Endothelial cell of umbilical vein (primary cell): ENCODE measurements around the gene MACO1. TPM values are rescaled to one million over a fixed set of nuclear protein-coding genes. Genes with fewer than 3 reads are reported as not detected.

Experiments
- BruUV-seq: library from RNA; stranded (reverse); fragments of 400-500 nt; replicated peaks from 2 replicates; lab custom pipeline; 2021; lab: Mats Ljungman, UMichigan
- CTCF ChIA-PET: fragments of 300-600, 350-600 bp; sonication (Branson Sonifier 250); formaldehyde crosslinking; loops from one replicate; lab custom pipeline; 2021; ENCODE audit warnings: antibody characterized with exemption, inconsistent platforms; lab: Charles Lee
- POLR2A ChIA-PET: fragments of 300-600, 350-600 bp; sonication (Branson Sonifier 250); formaldehyde crosslinking; loops from one replicate; lab custom pipeline; 2021; ENCODE audit warnings: antibody characterized with exemption, inconsistent platforms; lab: Charles Lee
- DNase-seq: peaks from one replicate; pipeline ENCODE4 v3.0.0-alpha.2; 2011; ENCODE audit warnings: low read depth, low spot score
- FAIRE-seq: peaks from 2 replicates; lab custom pipeline; 2011; peaks lifted over from hg19 to GRCh38; lab: Jason Lieb, UNC
- H2AFZ ChIP-seq: 2 replicates; pipeline ENCODE4 v1.6.0; 2012; ENCODE audit warnings: low read depth, low read length, control low read depth, inconsistent platforms
- H3K27ac ChIP-seq: 2 replicates; pipeline ENCODE4 v1.5.1; 2011; ENCODE audit warnings: low read depth, mild to moderate bottlenecking, control low read depth, low read length, moderate library complexity; ENCODE audit not compliant: insufficient read depth
- H3K27me3 ChIP-seq, 2 experiments: 2 replicates each; pipeline versions ENCODE4 v1.6.0 to v1.6.1; 2011; ENCODE audit warnings: low read length in 2 of 2, mixed read lengths in 1 of 2; ENCODE audit not compliant: control insufficient read depth in 2 of 2, insufficient read depth in 2 of 2
- H3K36me3 ChIP-seq, 2 experiments: 2 replicates in 1 of 2; 3 replicates in 1 of 2; pipeline ENCODE4 v1.5.1; 2011; ENCODE audit warnings: low read length in 2 of 2, mild to moderate bottlenecking in 1 of 2, moderate library complexity in 1 of 2; ENCODE audit not compliant: control insufficient read depth in 2 of 2, insufficient read depth in 2 of 2; ENCODE audit errors: extremely low read depth in 1 of 2
- H3K4me1 ChIP-seq: 3 replicates; pipeline ENCODE4 v1.5.1; 2011; ENCODE audit warnings: mild to moderate bottlenecking, low read length; ENCODE audit not compliant: control insufficient read depth, insufficient read depth; ENCODE audit errors: extremely low read depth
- H3K4me2 ChIP-seq: 2 replicates; pipeline ENCODE4 v1.6.1; 2011; ENCODE audit warnings: low read length, control low read depth, mixed read lengths; ENCODE audit not compliant: insufficient read depth
- H3K4me3 ChIP-seq, 3 experiments: fragments of 200-600 bp in 1 of 3; sonication (generic), shearing (Covaris generic) in 1 of 3; replicated peaks in 1 of 3; 2 replicates each; pipeline ENCODE4 v1.5.1; 2011 to 2016; ENCODE audit warnings: control low read depth in 3 of 3, low read length in 3 of 3, mild to moderate bottlenecking in 2 of 3, inconsistent platforms in 1 of 3, low read depth in 1 of 3, moderate library complexity in 1 of 3; ENCODE audit not compliant: insufficient read depth in 1 of 3
- H3K79me2 ChIP-seq: 2 replicates; pipeline ENCODE4 v1.6.0; 2012; ENCODE audit warnings: low read length, inconsistent platforms; ENCODE audit not compliant: control insufficient read depth, insufficient read depth
- H3K9ac ChIP-seq: replicated peaks from 2 replicates; pipeline ENCODE3; 2011; ENCODE audit warnings: low read length, control low read depth; ENCODE audit not compliant: insufficient read depth; ENCODE audit errors: extremely low read depth
- H3K9me1 ChIP-seq: replicated peaks from 3 replicates; pipeline ENCODE4 v1.6.0; 2011; ENCODE audit warnings: mild to moderate bottlenecking, low read length; ENCODE audit not compliant: control insufficient read depth, insufficient read depth; ENCODE audit errors: extremely low read depth
- H3K9me3 ChIP-seq: replicated peaks from 2 replicates; pipeline ENCODE4 v1.5.1; 2012; ENCODE audit warnings: low read length, inconsistent platforms; ENCODE audit not compliant: control insufficient read depth, insufficient read depth
- H4K20me1 ChIP-seq: replicated peaks from 2 replicates; pipeline ENCODE3; 2011; ENCODE audit warnings: mild to moderate bottlenecking, low read length; ENCODE audit not compliant: control insufficient read depth, insufficient read depth; ENCODE audit errors: extremely low read depth
- CTCF ChIP-seq, 2 donors: IDR thresholded peaks; 1 replicate in 1 of 2; 2 replicates in 1 of 2; pipeline ENCODE4 v1.5.1; 2011; ENCODE audit warnings: low read length in 2 of 2, mild to moderate bottlenecking in 2 of 2, moderate library complexity in 2 of 2, control low read depth in 1 of 2, inconsistent platforms in 1 of 2, low read depth in 1 of 2; ENCODE audit not compliant: insufficient read depth in 1 of 2; ENCODE audit errors: extremely low read depth in 1 of 2
- EZH2 ChIP-seq: IDR thresholded peaks from 2 replicates; pipeline ENCODE4 v1.6.1; 2012; ENCODE audit warnings: borderline replicate concordance, low read depth, mild to moderate bottlenecking, moderate library complexity, low read length, inconsistent platforms; ENCODE audit not compliant: severe bottlenecking
- FOS ChIP-seq: IDR thresholded peaks from 2 replicates; pipeline ENCODE4 v1.6.1; 2011; ENCODE audit warnings: mild to moderate bottlenecking, low read length, moderate library complexity, borderline replicate concordance; ENCODE audit not compliant: insufficient read depth
- GATA2 ChIP-seq: IDR thresholded peaks from 2 replicates; pipeline ENCODE4 v1.7.0; 2011; ENCODE audit warnings: low read depth, mild to moderate bottlenecking, moderate library complexity, mixed read lengths, low read length; ENCODE audit not compliant: insufficient read length, insufficient read depth
- JUN ChIP-seq: IDR thresholded peaks from 2 replicates; pipeline ENCODE4 v1.6.1; 2011; ENCODE audit warnings: borderline replicate concordance, low read depth; ENCODE audit not compliant: insufficient read length, insufficient read depth
- MAX ChIP-seq: IDR thresholded peaks from 2 replicates; pipeline ENCODE4 v1.6.1; 2011; ENCODE audit not compliant: insufficient read depth, insufficient read length
- MYC ChIP-seq: IDR thresholded peaks from one replicate; pipeline ENCODE4 v1.6.1; 2011; ENCODE audit warnings: mild to moderate bottlenecking, low read depth, low read length
- POLR2A ChIP-seq: IDR thresholded peaks from 2 replicates; pipeline ENCODE4 v1.6.1; 2012; ENCODE audit warnings: low read depth, mild to moderate bottlenecking, control low read depth, low read length
- POLR2AphosphoS5 ChIP-seq: IDR thresholded peaks from 2 replicates; pipeline ENCODE4 v1.6.1; 2012; ENCODE audit warnings: low read depth, mild to moderate bottlenecking, control low read depth, low read length, moderate library complexity; ENCODE audit not compliant: insufficient read depth
- dilution Hi-C: fragments of 300-500 bp; cut with MboI; formaldehyde crosslinking; loops from one replicate; pipeline ENCODE4 v1.15.0; 2019; ENCODE audit warnings: low sequenced_read_pairs; ENCODE audit not compliant: extremely low pct_ligation_motif_present
- intact Hi-C: fragments of 100-400 bp; cut with micrococcal nuclease; formaldehyde crosslinking; loops from one replicate; pipeline ENCODE4 v1.10.0; 2022
- polyA plus RNA-seq, 4 experiments: library from polyadenylated mRNA; depleted of rRNA in 3 of 4; stranded (reverse) in 3 of 4; unstranded in 1 of 4; fragments of >200 nt; gene quantifications; 2 replicates each; pipeline versions ENCODE4 v1.2.1 to v1.2.3, GENCODE V29; 2011 to 2012; ENCODE audit warnings: missing spikeins in 1 of 4
- total RNA-seq: library from RNA; stranded (reverse); gene quantifications from 2 replicates; pipeline ENCODE4 v1.2.3, GENCODE V29; 2021

MACO1 gene
- total and polyA plus RNA-seq, 2 donors (not counting 3 experiments of a cell fraction or from before 2014, with no cell fraction given), result 7.7 to 24.4 TPM

- DNase-seq (no peak), FAIRE-seq (no peak)
- dilution Hi-C loops (no loop called here), intact Hi-C loops (no loop called here)
- Histone ChIP-seq H2AFZ (no peak overlapping the region), H4K20me1 (no peaks in the 10 kb centered on the region), H3K79me2 (peaks cover 2% of the 10 kb centered on the region), H3K4me2 (no peak overlapping the region), H3K4me1 (peaks cover 2% of the 10 kb centered on the region), H3K9me1 (no peaks in the 10 kb centered on the region), H3K4me3 (no peak overlapping the region), H3K9me3 (no peaks in the 10 kb centered on the region), H3K9ac (no peak overlapping the region), H3K36me3 (peaks cover 4 to 5% of the 10 kb centered on the region in 2 experiments), H3K27ac (no peak overlapping the region), H3K27me3 (no peaks in the 10 kb centered on the region)
- ChIA-PET POLR2A (no interaction called here), CTCF (interaction anchor here (0.8 to 1.0 kb wide), 2 partner anchors 16 to 24 kb away, joined by 3 read pairs; no protein-coding TSS in a partner anchor)
- TF ChIP-seq JUN, result no peak
- TF ChIP-seq POLR2A, result no peak
- no peak for TF ChIP-seq MAX
- no peak for TF ChIP-seq MYC
- no peak for TF ChIP-seq CTCF (IDR thresholded peaks at IDR 0.05; ENCODE audit: extremely low read depth in 1 of 2, insufficient read depth in 1 of 2, low read depth in 1 of 2, low read length in 2 of 2)
- no peak for TF ChIP-seq EZH2
- no peak for TF ChIP-seq POLR2AphosphoS5
- TF ChIP-seq GATA2, result no peak
- TF ChIP-seq FOS, result no peak
- BruUV-seq, result no TSS peak
These were observed 25.8 kb downstream of the MACO1 start for GRCh38 chr1:25456502-25456901.
